HepG2 (cell line): Measurements from ENCODE around the gene RNF40. TPM values are rescaled to one million over a fixed set of nuclear protein-coding genes. Genes with fewer than 3 reads are reported as not detected.

Source experiments
- ATAC-seq: fragments of 200-7000 bp; cut with Tn5 transposase; 3 replicates; pipeline ENCODE4 v1.9.1; 2020; ENCODE audit warnings: mild to moderate bottlenecking, moderate library complexity
- BruUV-seq: library from RNA; stranded (reverse); fragments of 400-500 nt; replicated peaks from 2 replicates; lab custom pipeline; 2021; lab: Mats Ljungman, UMichigan
- CTCF ChIA-PET: fragments of 300-600 bp; formaldehyde crosslinking; extraction: SDS; loops from one replicate; lab custom pipeline; 2021; ENCODE audit warnings: low total read pairs, inconsistent platforms, low intra/inter-chr PET ratio; lab: Yijun Ruan, JAX
- POLR2A ChIA-PET: fragments of 350-600 bp; sonication (Branson Sonifier 250); formaldehyde crosslinking; loops from one replicate; lab custom pipeline; 2020; ENCODE audit warnings: antibody characterized with exemption, inconsistent platforms; lab: Yijun Ruan, JAX
- DNase-seq: peaks from one replicate; pipeline ENCODE4 v3.0.0-alpha.2; 2015; ENCODE audit warnings: low spot score
- FAIRE-seq: peaks from 3 replicates; lab custom pipeline; 2011; peaks lifted over from hg19 to GRCh38; lab: Jason Lieb, UNC
- H2AFZ ChIP-seq: one replicate; pipeline ENCODE4 v1.6.1; 2011; ENCODE audit warnings: low read length, inconsistent platforms
- H3K27ac ChIP-seq: fragments of 300-600 bp; 3 replicates; pipeline ENCODE4 v1.8.0; 2011; ENCODE audit warnings: mixed run types, mild to moderate bottlenecking, mixed read lengths, low read length, inconsistent platforms; ENCODE audit not compliant: insufficient read depth; ENCODE audit errors: extremely low read length
- H3K27me3 ChIP-seq, 2 experiments: fragments of 200-600 bp in 1 of 2; 2 replicates in 1 of 2; 3 replicates in 1 of 2; pipeline versions ENCODE4 v1.6.0 to v1.8.0; 2011; ENCODE audit warnings: low read length in 2 of 2, mild to moderate bottlenecking in 2 of 2, moderate library complexity in 2 of 2, inconsistent platforms in 1 of 2; ENCODE audit not compliant: insufficient read depth in 2 of 2, control insufficient read depth in 1 of 2
- H3K36me3 ChIP-seq, 2 experiments: fragments of 200-600 bp in 1 of 2; replicated peaks in 1 of 2; 2 replicates in 1 of 2; 3 replicates in 1 of 2; pipeline versions ENCODE4 v1.5.1 to v1.8.0; 2011; ENCODE audit warnings: low read length in 2 of 2, inconsistent platforms in 1 of 2; ENCODE audit not compliant: insufficient read depth in 2 of 2, control insufficient read depth in 1 of 2
- H3K4me1 ChIP-seq: 2 replicates; pipeline ENCODE4 v1.5.1; 2012; ENCODE audit warnings: low read length, inconsistent platforms; ENCODE audit not compliant: insufficient read depth
- H3K4me2 ChIP-seq: 2 replicates; pipeline ENCODE4 v1.6.0; 2011; ENCODE audit warnings: low read depth, low read length, inconsistent platforms
- H3K4me3 ChIP-seq, 3 experiments: fragments of 200-600 bp in 1 of 3; sonication (generic), shearing (Covaris generic) in 1 of 3; replicated peaks in 1 of 3; 2 replicates each; pipeline ENCODE4 v1.5.1; 2011 to 2016; ENCODE audit warnings: low read length in 3 of 3, inconsistent platforms in 2 of 3, low read depth in 2 of 3, mild to moderate bottlenecking in 2 of 3, control low read depth in 1 of 3, mixed read lengths in 1 of 3; ENCODE audit not compliant: insufficient read depth in 1 of 3
- H3K79me2 ChIP-seq: one replicate; pipeline ENCODE4 v1.6.1; 2011; ENCODE audit warnings: low read length, inconsistent platforms; ENCODE audit not compliant: insufficient read depth
- H3K9ac ChIP-seq: 2 replicates; pipeline ENCODE4 v1.6.0; 2011; ENCODE audit warnings: mild to moderate bottlenecking, low read depth, low read length, inconsistent platforms; ENCODE audit not compliant: insufficient read depth
- H3K9me3 ChIP-seq: 2 replicates; pipeline ENCODE4 v1.5.1; 2012; ENCODE audit warnings: mild to moderate bottlenecking, low read length
- H4K20me1 ChIP-seq: 2 replicates; pipeline ENCODE4 v1.6.0; 2011; ENCODE audit warnings: inconsistent platforms, mild to moderate bottlenecking, low read length, moderate library complexity; ENCODE audit not compliant: insufficient read depth
- BRD4 ChIP-seq: sonication (generic); formaldehyde crosslinking; IDR thresholded peaks from 2 replicates; pipeline ENCODE4 v1.4.0; 2020; ENCODE audit warnings: missing genetic modification reagents
- HNF4A ChIP-seq: sonication (generic); formaldehyde crosslinking; IDR thresholded peaks from 2 replicates; pipeline ENCODE4 v1.4.0; 2020; ENCODE audit warnings: missing genetic modification reagents
- SALL1 ChIP-seq: sonication (generic); formaldehyde crosslinking; IDR thresholded peaks from 2 replicates; pipeline ENCODE4 v1.8.0; 2022; ENCODE audit warnings: mild to moderate bottlenecking, missing genetic modification reagents
- TAF1 ChIP-seq: sonication (generic); formaldehyde crosslinking; IDR thresholded peaks from 2 replicates; pipeline ENCODE4 v1.4.0; 2020; ENCODE audit warnings: missing genetic modification reagents
- ZBTB34 ChIP-seq: sonication (generic); formaldehyde crosslinking; IDR thresholded peaks from 2 replicates; pipeline ENCODE4 v1.8.0; 2022; ENCODE audit warnings: mild to moderate bottlenecking, missing genetic modification reagents
- ZFY ChIP-seq: sonication (generic); formaldehyde crosslinking; IDR thresholded peaks from 2 replicates; pipeline ENCODE4 v1.4.0; 2020; ENCODE audit warnings: missing genetic modification reagents
- ZNF484 ChIP-seq: sonication (generic); formaldehyde crosslinking; IDR thresholded peaks from 2 replicates; pipeline ENCODE4 v1.5.1; 2020; ENCODE audit warnings: mild to moderate bottlenecking, low read depth, missing genetic modification reagents, borderline replicate concordance
- ZNF574 ChIP-seq: sonication (generic); formaldehyde crosslinking; IDR thresholded peaks from 2 replicates; pipeline ENCODE4 v1.4.0; 2020; ENCODE audit warnings: missing genetic modification reagents
- ZNF607 ChIP-seq: sonication (generic); formaldehyde crosslinking; IDR thresholded peaks from 2 replicates; pipeline ENCODE4 v1.5.1; 2020; ENCODE audit warnings: missing genetic modification reagents, mild to moderate bottlenecking, borderline replicate concordance
- ZNF687 ChIP-seq: sonication (generic); formaldehyde crosslinking; IDR thresholded peaks from 2 replicates; pipeline ENCODE4 v1.5.1; 2020; ENCODE audit warnings: mild to moderate bottlenecking, missing genetic modification reagents, moderate library complexity
- WGBS: methylation state at CpG from one replicate; pipeline ENCODE4 v1.1.6; 2017; ENCODE audit warnings: low lambda C conversion rate; 5-methylcytosine and 5-hydroxymethylcytosine counted together
- in situ Hi-C: cut with HindIII; loops from 2 replicates; pipeline ENCODE4 v1.10.0; 2017; ENCODE audit warnings: low pct_unique_long_range_greater_than_20kb; ENCODE audit not compliant: extremely low pct_ligation_motif_present
- intact Hi-C: fragments of 100-400 bp; cut with micrococcal nuclease; formaldehyde crosslinking; loops from one replicate; pipeline ENCODE4 v1.10.0; 2022; ENCODE audit not compliant: unreplicated experiment
- polyA plus RNA-seq, 8 experiments: library from polyadenylated mRNA; depleted of rRNA in 3 of 8; stranded (reverse) in 7 of 8; unstranded in 1 of 8; fragments of >200 nt; fragmentation: Illumina TruSeq in 4 of 8; extraction: Trizol in 4 of 8; gene quantifications; 2 replicates each; pipeline versions ENCODE4 v1.2.1 to v1.2.3, GENCODE V29; 2011 to 2016; ENCODE audit warnings: low read depth in 4 of 8, missing spikeins in 1 of 8, mixed read lengths in 1 of 8; ENCODE audit not compliant: insufficient read depth in 1 of 8
- total RNA-seq, 5 experiments: library from RNA; depleted of rRNA; stranded (reverse); fragments of >200 nt; fragmentation: Illumina TruSeq; extraction: Trizol; gene quantifications; 2 replicates each; pipeline ENCODE4 v1.2.3, GENCODE V29; 2016; ENCODE audit warnings: low read depth in 1 of 5

RNF40 gene
- total and polyA plus RNA-seq, 2 of the 13 experiments (the other 11 are each of a cell fraction or from before 2014, with no cell fraction given): 84.0 to 85.6 TPM

GRCh38 chr16:30786936-30787612, 25.0 kb downstream of the RNF40 start, which contains the start of gene ZNF629:
Gene ZNF629 (minus strand): TSS chr16:30787205. CDS start chr16:30784482, 2,723 bp downstream.
- H3K79me2 ChIP-seq: peaks cover 29% of the 10 kb centered on the region
- peak within 1 kb of the TSS; percentile 78 for H3K27ac ChIP-seq
- no peaks in the 10 kb centered on the region for H4K20me1 ChIP-seq
- H3K9ac ChIP-seq: peak within 1 kb of the TSS; percentile 95
- H3K9me3 ChIP-seq: no peaks in the 10 kb centered on the region
- WGBS: 2% methylated on average over 24 of the region's 37 CpGs
- peaks cover 3 to 5% of the 10 kb centered on the region in 2 experiments; a peak in 2 of 5 replicates for H3K27me3 ChIP-seq
- POLR2A ChIA-PET: interaction anchor here (0.6 to 2.9 kb wide), 16 partner anchors 9 to 157 kb away, joined by 3 to 257 read pairs (median 6); partner anchors contain the start of genes FBRS and PHKG2
- peak within 1 kb of the TSS; percentile 8 for H2AFZ ChIP-seq
- BruUV-seq: no TSS peak
- in situ Hi-C loops (no loop called here), intact Hi-C loops (loop anchor here (1.0 to 5.0 kb wide), 3 partner anchors 18 to 210 kb away; no protein-coding TSS in a partner anchor)
- peaks cover 30% of the 10 kb centered on the region for H3K4me1 ChIP-seq
- H3K4me3 ChIP-seq: peak within 1 kb of the TSS; percentile 99 to 100 (median 100)
- DNase-seq (peak; percentile 79), FAIRE-seq (peak; percentile 74), ATAC-seq (peak; percentile 83)
- peak within 1 kb of the TSS; percentile 92 for H3K4me2 ChIP-seq
- CTCF ChIA-PET: interaction anchor here (1.0 kb wide), 1 partner anchor 27 kb away, joined by 3 read pairs; no protein-coding TSS in a partner anchor
- peaks cover 16 to 22% of the 10 kb centered on the region in 2 experiments for H3K36me3 ChIP-seq
- TF ChIP-seq HNF4A (CRISPR knock-in tag) (peak; percentile 63), TAF1 (CRISPR knock-in tag) (peak; percentile 96), ZNF687 (CRISPR knock-in tag) (peak; percentile 76), BRD4 (peak; percentile 85), ZNF484 (0 out of 2 replicates have a peak, but pooled peaks have one; percentile 23), ZBTB34 (no peak), ZFY (CRISPR knock-in tag) (peak; percentile 59; the same call in 1 of the 2 replicates), SALL1 (CRISPR knock-in tag) (peak; percentile 80), ZNF607 (CRISPR knock-in tag) (no peak), ZNF574 (peak; percentile 99)
